ENCODE results near the gene ERF. TPM values are rescaled to one million over a fixed set of nuclear protein-coding genes. Genes with fewer than 3 reads are reported as not detected.

The ERF gene
- total RNA-seq, 1 donor from 2014 or later = 64.5 TPM

GRCh38 chr19:42198676-42199439 is 56.1 kb downstream of the ERF start:
- H3K27ac Mint-ChIP-seq (ENCODE audit: unreplicated experiment) = no peak overlapping the region
- peaks cover 33% of the 10 kb centered on the region for H3K36me3 Mint-ChIP-seq (ENCODE audit: low read depth)
- no peaks in the 10 kb centered on the region for H3K4me1 Mint-ChIP-seq (ENCODE audit: low read depth)
- no peak for DNase-seq (ENCODE audit: low spot score)
- TF ChIP-seq CTCF (IDR thresholded peaks at IDR 0.05) = no peak
- H3K27me3 Mint-ChIP-seq (ENCODE audit: low read depth) = no peaks in the 10 kb centered on the region
- H3K4me3 Mint-ChIP-seq (ENCODE audit: unreplicated experiment) = no peak overlapping the region
- peaks cover under 1% of the 10 kb centered on the region for H3K9me3 Mint-ChIP-seq (ENCODE audit: low read depth)

Other genes starting within 250 kb of the ERF start
- 0.36 to 0.59 TPM (median 0.37 TPM) in 3 replicates for gene GRIK5, start 184.9 kb downstream of the ERF start, total RNA-seq
- gene ZNF574, start 179.0 kb downstream of the ERF start, total RNA-seq = 11.2 to 13.0 TPM (median 12.4 TPM) in 3 replicates
- gene POU2F2, start 122.7 kb downstream of the ERF start, total RNA-seq = 0.58 to 1.5 TPM (median 0.62 TPM) in 3 replicates
- 15.5 to 19.9 TPM (median 18.7 TPM) in 3 replicates for gene DEDD2, start 37.5 kb downstream of the ERF start, total RNA-seq
- gene ZNF526, start 34.8 kb downstream of the ERF start, total RNA-seq = 14.9 to 17.2 TPM (median 16.6 TPM) in 3 replicates
- 38.9 to 43.6 TPM (median 42.0 TPM) in 3 replicates for gene GSK3A, start 12.5 kb downstream of the ERF start, total RNA-seq
- gene CIC, start 14.1 kb upstream of the ERF start, total RNA-seq = 83.6 to 101 TPM (median 86.3 TPM) in 3 replicates
- 0.24 to 1.7 TPM (median 0.82 TPM) in 3 replicates for gene PRR19, start 47.0 kb upstream of the ERF start, total RNA-seq
- gene PAFAH1B3, start 47.5 kb upstream of the ERF start, total RNA-seq = 15.2 to 32.9 TPM (median 31.1 TPM) in 3 replicates
- gene TMEM145, start 58.2 kb upstream of the ERF start, total RNA-seq = 0.32 to 0.36 TPM in 2 of 3 replicates, not detected in the other
- 48.1 to 54.4 TPM (median 49.5 TPM) in 3 replicates for gene MEGF8, start 70.5 kb upstream of the ERF start, total RNA-seq
- 0.89 TPM in 1 of 3 replicates, not detected in the others for gene CNFN, start 135.2 kb upstream of the ERF start, total RNA-seq
- 3.6 to 3.9 TPM (median 3.8 TPM) in 3 replicates for gene LIPE, start 172.3 kb upstream of the ERF start, total RNA-seq
- gene CXCL17, start 187.8 kb upstream of the ERF start, total RNA-seq = not detected in 3 replicates

Measured in chondrocyte (in vitro differentiated cells).